ENCODE results near the gene LRP8.
"Not testable (repeated sequence)": the region's sequence is repeated elsewhere in the genome, so short reads cannot be mapped to it uniquely, and the experiment has no call there.

LRP8 gene

GRCh38 chr1:53210954-53211353 is 116.9 kb downstream of the LRP8 start:
- no peak for DNase-seq (ENCODE audit: low read depth in 2 of 2)

GRCh38 chr1:53210352-53210751 is 117.5 kb downstream of the LRP8 start:
- no peak for DNase-seq (ENCODE audit: low read depth in 2 of 2)

- DNase-seq (ENCODE audit: low read depth in 2 of 2): no peak
These were observed 120.1 kb downstream of the LRP8 start for GRCh38 chr1:53207726-53208125.

GRCh38 chr1:53206735-53207379 is 121.0 kb downstream of the LRP8 start:
- DNase-seq (ENCODE audit: low read depth in 2 of 2): no peak

GRCh38 chr1:53206083-53206685 is 121.7 kb downstream of the LRP8 start:
- DNase-seq (ENCODE audit: low read depth in 2 of 2): not testable (repeated sequence)

GRCh38 chr1:53205496-53205895 is 122.4 kb downstream of the LRP8 start:
- not testable (repeated sequence) for DNase-seq (ENCODE audit: low read depth in 2 of 2)

GRCh38 chr1:53203466-53203865 is 124.4 kb downstream of the LRP8 start:
- no peak for DNase-seq (ENCODE audit: low read depth in 2 of 2)

GRCh38 chr1:53198241-53198651 is 129.6 kb downstream of the LRP8 start:
- no peak for DNase-seq (ENCODE audit: low read depth in 2 of 2)

GRCh38 chr1:53197291-53198200 is 130.3 kb downstream of the LRP8 start:
- no peak for DNase-seq (ENCODE audit: low read depth in 2 of 2)

GRCh38 chr1:53196485-53197290 is 131.2 kb downstream of the LRP8 start, which contains the start of gene CPT2:
TSS of gene CPT2 (plus strand) at chr1:53196824. CDS start at chr1:53196944, 120 bp downstream.
- peak; percentile 89 to 90 for DNase-seq (ENCODE audit: low read depth in 2 of 2)

GRCh38 chr1:53196017-53196484 is 131.8 kb downstream of the LRP8 start:
- DNase-seq (ENCODE audit: low read depth in 2 of 2): no peak

- DNase-seq (ENCODE audit: low read depth in 2 of 2): no peak
These were observed 132.4 kb downstream of the LRP8 start for GRCh38 chr1:53195246-53196016.

All from stimulated activated CD4-positive, alpha-beta T cell treated with anti-CD3 and anti-CD28 coated beads, Interleukin-15, amount 100 ng/mL, for 48 hours (primary cell).